Measurements from ENCODE around the gene DEFB132. TPM values are rescaled to one million over a fixed set of nuclear protein-coding genes. Genes with fewer than 3 reads are reported as not detected.

DEFB132 gene, protein sequence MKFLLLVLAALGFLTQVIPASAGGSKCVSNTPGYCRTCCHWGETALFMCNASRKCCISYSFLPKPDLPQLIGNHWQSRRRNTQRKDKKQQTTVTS
- not detected for polyA plus RNA-seq (2012; ENCODE audit: insufficient read depth, insufficient read length, low read depth)

DNA sequence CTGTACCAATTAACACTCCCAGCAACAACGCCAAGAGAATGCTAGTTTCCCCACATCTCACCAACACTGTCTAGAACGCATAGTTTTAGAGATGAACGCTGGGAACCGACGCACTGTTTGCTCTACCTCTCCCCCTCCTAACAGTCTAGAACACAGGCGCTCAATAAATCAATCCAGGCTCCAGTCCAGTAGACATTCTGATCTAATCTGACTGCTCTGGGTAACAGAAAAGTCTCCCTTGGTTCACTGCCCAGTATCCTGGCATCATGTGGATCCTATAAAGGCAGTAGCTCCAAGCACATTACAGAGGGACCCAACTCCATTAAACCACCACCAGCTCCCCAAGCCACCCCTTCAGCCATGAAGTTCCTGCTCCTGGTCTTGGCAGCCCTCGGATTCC, at the start of gene DEFB132:
Gene DEFB132, plus strand, starts transcription at position 306 of the 400 bp plus-strand sequence. Its CDS starts 55 bp downstream, at position 361.
- TF ChIP-seq, protein P1, sequence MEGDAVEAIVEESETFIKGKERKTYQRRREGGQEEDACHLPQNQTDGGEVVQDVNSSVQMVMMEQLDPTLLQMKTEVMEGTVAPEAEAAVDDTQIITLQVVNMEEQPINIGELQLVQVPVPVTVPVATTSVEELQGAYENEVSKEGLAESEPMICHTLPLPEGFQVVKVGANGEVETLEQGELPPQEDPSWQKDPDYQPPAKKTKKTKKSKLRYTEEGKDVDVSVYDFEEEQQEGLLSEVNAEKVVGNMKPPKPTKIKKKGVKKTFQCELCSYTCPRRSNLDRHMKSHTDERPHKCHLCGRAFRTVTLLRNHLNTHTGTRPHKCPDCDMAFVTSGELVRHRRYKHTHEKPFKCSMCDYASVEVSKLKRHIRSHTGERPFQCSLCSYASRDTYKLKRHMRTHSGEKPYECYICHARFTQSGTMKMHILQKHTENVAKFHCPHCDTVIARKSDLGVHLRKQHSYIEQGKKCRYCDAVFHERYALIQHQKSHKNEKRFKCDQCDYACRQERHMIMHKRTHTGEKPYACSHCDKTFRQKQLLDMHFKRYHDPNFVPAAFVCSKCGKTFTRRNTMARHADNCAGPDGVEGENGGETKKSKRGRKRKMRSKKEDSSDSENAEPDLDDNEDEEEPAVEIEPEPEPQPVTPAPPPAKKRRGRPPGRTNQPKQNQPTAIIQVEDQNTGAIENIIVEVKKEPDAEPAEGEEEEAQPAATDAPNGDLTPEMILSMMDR (IDR thresholded peaks at IDR 0.05; ENCODE audit: low read depth, low read length), result no peak
- Histone ChIP-seq H3K9me3 (no peaks in the 10 kb centered on the region), H3K4me1 (no peaks in the 10 kb centered on the region), H3K27me3 (no peaks in the 10 kb centered on the region), H3K4me3 (ENCODE audit: low read depth, low read length) (no peak within 1 kb of the TSS), H3K36me3 (no peaks in the 10 kb centered on the region)
- peak; percentile 25 for DNase-seq

GRCh38 chr20:208942-209566, 48.5 kb upstream of the DEFB132 start:
- peak; percentile 10 for DNase-seq

GRCh38 chr20:210809-211502, 46.6 kb upstream of the DEFB132 start:
- Histone ChIP-seq H3K4me1 (no peaks in the 10 kb centered on the region), H3K4me3 (ENCODE audit: low read depth, low read length) (no peak overlapping the region), H3K36me3 (no peaks in the 10 kb centered on the region), H3K27me3 (no peaks in the 10 kb centered on the region), H3K9me3 (no peaks in the 10 kb centered on the region)
- DNase-seq, result no peak
- TF ChIP-seq, protein P1 (IDR thresholded peaks at IDR 0.05; ENCODE audit: low read depth, low read length), result no peak

More at GRCh38 chr20:208942-209566, 48.5 kb upstream of the DEFB132 start:
- Histone ChIP-seq H3K27me3 (no peaks in the 10 kb centered on the region), H3K9me3 (no peaks in the 10 kb centered on the region), H3K4me1 (no peaks in the 10 kb centered on the region), H3K4me3 (ENCODE audit: low read depth, low read length) (no peak overlapping the region), H3K36me3 (no peaks in the 10 kb centered on the region)
- TF ChIP-seq, protein P1 (IDR thresholded peaks at IDR 0.05; ENCODE audit: low read depth, low read length), result peak; percentile 65

GRCh38 chr20:214383-214782, 43.1 kb upstream of the DEFB132 start:
- DNase-seq, result no peak
- TF ChIP-seq, protein P1 (IDR thresholded peaks at IDR 0.05; ENCODE audit: low read depth, low read length), result no peak
- H3K4me3 ChIP-seq (ENCODE audit: low read depth, low read length), result no peak overlapping the region
- H3K36me3 ChIP-seq, result no peaks in the 10 kb centered on the region
- H3K4me1 ChIP-seq, result no peaks in the 10 kb centered on the region
- no peaks in the 10 kb centered on the region for H3K9me3 ChIP-seq
- H3K27me3 ChIP-seq, result no peaks in the 10 kb centered on the region

- no peaks in the 10 kb centered on the region for H3K9me3 ChIP-seq
- H3K4me1 ChIP-seq, result no peaks in the 10 kb centered on the region
- no peaks in the 10 kb centered on the region for H3K36me3 ChIP-seq
- TF ChIP-seq, protein P1 (IDR thresholded peaks at IDR 0.05; ENCODE audit: low read depth, low read length), result no peak
- no peak overlapping the region for H3K4me3 ChIP-seq (ENCODE audit: low read depth, low read length)
- H3K27me3 ChIP-seq, result no peaks in the 10 kb centered on the region
- no peak for DNase-seq
Observed at GRCh38 chr20:215796-216195, 41.7 kb upstream of the DEFB132 start.

GRCh38 chr20:217266-217665, 40.3 kb upstream of the DEFB132 start:
- Histone ChIP-seq H3K27me3 (no peaks in the 10 kb centered on the region), H3K9me3 (no peaks in the 10 kb centered on the region), H3K4me3 (ENCODE audit: low read depth, low read length) (no peak overlapping the region), H3K4me1 (no peaks in the 10 kb centered on the region), H3K36me3 (no peaks in the 10 kb centered on the region)
- TF ChIP-seq, protein P1 (IDR thresholded peaks at IDR 0.05; ENCODE audit: low read depth, low read length), result no peak
- no peak for DNase-seq

Data from BE2C (cell line).